ENCODE data around the gene PLEKHN1. TPM values are rescaled to one million over a fixed set of nuclear protein-coding genes. Genes with fewer than 3 reads are reported as not detected.

PLEKHN1 gene
- total RNA-seq, 1 donor from 2014 or later, result 26.4 TPM

GRCh38 chr1:929712-930632, 36.3 kb upstream of the PLEKHN1 start:
- no peak for ATAC-seq

GRCh38 chr1:930633-931138, 35.6 kb upstream of the PLEKHN1 start:
- no peak for ATAC-seq

- ATAC-seq, result no peak
Measured at GRCh38 chr1:931380-932172, 34.7 kb upstream of the PLEKHN1 start.

- ATAC-seq, result no peak
Measured at GRCh38 chr1:932173-932510, 34.1 kb upstream of the PLEKHN1 start.

GRCh38 chr1:932776-933602, 33.3 kb upstream of the PLEKHN1 start:
- peak; percentile 75 for ATAC-seq

GRCh38 chr1:933603-933940, 32.7 kb upstream of the PLEKHN1 start:
- no peak for ATAC-seq

- ATAC-seq, result no peak
Measured at GRCh38 chr1:934991-935750, 31.1 kb upstream of the PLEKHN1 start.

- ATAC-seq, result no peak
Measured at GRCh38 chr1:935751-936231, 30.5 kb upstream of the PLEKHN1 start.

- no peak for ATAC-seq
Measured at GRCh38 chr1:936348-937264, 29.7 kb upstream of the PLEKHN1 start.

- ATAC-seq, result no peak
Measured at GRCh38 chr1:937521-937920, 28.8 kb upstream of the PLEKHN1 start.

GRCh38 chr1:938088-938683, 28.1 kb upstream of the PLEKHN1 start:
- peak; percentile 56 for ATAC-seq

- no peak for ATAC-seq
Measured at GRCh38 chr1:938711-939489, 27.4 kb upstream of the PLEKHN1 start.

- ATAC-seq, result no peak
Measured at GRCh38 chr1:939511-940106, 26.7 kb upstream of the PLEKHN1 start.

- ATAC-seq, result no peak
Measured at GRCh38 chr1:940107-941014, 25.9 kb upstream of the PLEKHN1 start.

GRCh38 chr1:941015-941587, 25.2 kb upstream of the PLEKHN1 start:
- no peak for ATAC-seq

- ATAC-seq, result peak; percentile 40
Measured at GRCh38 chr1:941588-942383, 24.5 kb upstream of the PLEKHN1 start.

GRCh38 chr1:942411-942821, 23.9 kb upstream of the PLEKHN1 start:
- ATAC-seq, result peak; percentile 2
